SK-N-SH treated with all-trans-retinoic acid at 6 μM for 48 hours (cell line): ENCODE data around the gene TEX35.

Experiments used
- BACH2 ChIP-seq: fragments of 250-450 bp; sonication (Bioruptor Pico); IDR thresholded peaks from 2 replicates; pipeline ENCODE4 v1.9.0; 2021; ENCODE audit warnings: mild to moderate bottlenecking, borderline replicate concordance
- CSDC2 ChIP-seq: fragments of 250-450 bp; sonication (Bioruptor Pico); IDR thresholded peaks from 2 replicates; pipeline ENCODE4 v1.5.0; 2020; ENCODE audit warnings: mild to moderate bottlenecking, moderate library complexity
- GLIS3 ChIP-seq: fragments of 250-450 bp; sonication (Bioruptor Pico); IDR thresholded peaks from 2 replicates; pipeline ENCODE4 v1.5.0; 2020; ENCODE audit warnings: mild to moderate bottlenecking, moderate library complexity
- OSR1 ChIP-seq: fragments of 250-450 bp; sonication (Bioruptor Pico); IDR thresholded peaks from 2 replicates; pipeline ENCODE4 v1.8.0; 2022; ENCODE audit warnings: moderate library complexity, mild to moderate bottlenecking, inconsistent platforms
- PATZ1 ChIP-seq: fragments of 250-450 bp; sonication (Bioruptor Pico); IDR thresholded peaks from 2 replicates; pipeline ENCODE4 v1.8.0; 2020; ENCODE audit warnings: mild to moderate bottlenecking, moderate library complexity, borderline replicate concordance
- POU6F1 ChIP-seq: fragments of 250-450 bp; sonication (Bioruptor Pico); IDR thresholded peaks from 2 replicates; pipeline ENCODE4 v1.8.0; 2021; ENCODE audit warnings: low read depth, mild to moderate bottlenecking, moderate library complexity, borderline replicate concordance
- RARB ChIP-seq: fragments of 250-450 bp; sonication (Bioruptor Pico); IDR thresholded peaks from 2 replicates; pipeline ENCODE4 v1.8.0; 2021; ENCODE audit warnings: mild to moderate bottlenecking, moderate library complexity
- SNAI2 ChIP-seq: fragments of 250-450 bp; sonication (Bioruptor Pico); IDR thresholded peaks from 2 replicates; pipeline ENCODE4 v1.5.0; 2020; ENCODE audit warnings: mild to moderate bottlenecking, moderate library complexity
- TCF4 ChIP-seq: fragments of 250-450 bp; sonication (Bioruptor Pico); IDR thresholded peaks from 2 replicates; pipeline ENCODE4 v1.8.0; 2021; ENCODE audit warnings: mild to moderate bottlenecking, moderate library complexity, borderline replicate concordance
- TOX ChIP-seq: fragments of 250-450 bp; sonication (Bioruptor Pico); IDR thresholded peaks from 2 replicates; pipeline ENCODE4 v1.8.0; 2021; ENCODE audit warnings: mild to moderate bottlenecking, moderate library complexity, borderline replicate concordance
- ZFP3 ChIP-seq: fragments of 250-450 bp; sonication (Bioruptor Pico); IDR thresholded peaks from 2 replicates; pipeline ENCODE4 v1.5.0; 2020; ENCODE audit warnings: mild to moderate bottlenecking, moderate library complexity
- ZFP30 ChIP-seq: fragments of 450-650 bp; formaldehyde crosslinking; IDR thresholded peaks from 2 replicates; pipeline ENCODE4 v1.5.0; 2022; ENCODE audit warnings: mild to moderate bottlenecking, moderate library complexity
- TF ChIP-seq, protein P1 (sequence below): fragments of 250-450 bp; sonication (Bioruptor Pico); IDR thresholded peaks from 2 replicates; pipeline ENCODE4 v1.5.1; 2020; ENCODE audit warnings: low read depth, mild to moderate bottlenecking, moderate library complexity

DNA sequence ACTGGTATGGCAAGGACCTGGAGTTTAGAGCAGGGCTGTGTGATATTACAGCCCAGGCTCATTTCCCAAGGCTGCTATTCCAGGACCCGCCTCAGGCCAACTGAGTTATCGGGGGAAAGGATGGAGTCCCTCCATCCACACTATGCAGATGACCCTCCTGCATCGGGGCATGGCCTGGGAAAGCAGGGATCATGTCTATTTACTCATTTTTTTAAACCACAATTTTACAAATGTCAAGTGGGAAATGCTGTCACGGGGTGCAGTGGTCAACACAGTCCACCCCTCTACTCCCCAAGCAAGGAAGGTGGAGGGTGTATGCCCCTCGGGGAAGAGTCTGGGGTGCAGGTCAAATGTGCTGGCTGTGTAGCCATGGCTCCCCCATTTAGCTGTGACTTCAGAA lies 10.1 kb upstream of the TEX35 start:
- TF ChIP-seq TCF4 (no peak), SNAI2 (CRISPR knock-in tag) (no peak), BACH2 (CRISPR knock-in tag) (no peak), ZFP30 (CRISPR knock-in tag) (no peak), RARB (no peak), ZFP3 (CRISPR knock-in tag) (no peak), PATZ1 (CRISPR knock-in tag) (no peak), OSR1 (CRISPR knock-in tag) (no peak), GLIS3 (no peak), TOX (CRISPR knock-in tag) (no peak), POU6F1 (no peak), CSDC2 (no peak)
- TF ChIP-seq, protein P1, sequence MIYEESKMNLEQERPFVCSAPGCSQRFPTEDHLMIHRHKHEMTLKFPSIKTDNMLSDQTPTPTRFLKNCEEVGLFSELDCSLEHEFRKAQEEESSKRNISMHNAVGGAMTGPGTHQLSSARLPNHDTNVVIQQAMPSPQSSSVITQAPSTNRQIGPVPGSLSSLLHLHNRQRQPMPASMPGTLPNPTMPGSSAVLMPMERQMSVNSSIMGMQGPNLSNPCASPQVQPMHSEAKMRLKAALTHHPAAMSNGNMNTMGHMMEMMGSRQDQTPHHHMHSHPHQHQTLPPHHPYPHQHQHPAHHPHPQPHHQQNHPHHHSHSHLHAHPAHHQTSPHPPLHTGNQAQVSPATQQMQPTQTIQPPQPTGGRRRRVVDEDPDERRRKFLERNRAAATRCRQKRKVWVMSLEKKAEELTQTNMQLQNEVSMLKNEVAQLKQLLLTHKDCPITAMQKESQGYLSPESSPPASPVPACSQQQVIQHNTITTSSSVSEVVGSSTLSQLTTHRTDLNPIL, result no peak
